ENCODE results near the gene PSME3.

The PSME3 gene

GRCh38 chr17:42852351-42852750 lies 19.2 kb downstream of the PSME3 start:
- no peak overlapping the region for H3K9ac ChIP-seq (ENCODE audit: low read length)
- H4K20me1 ChIP-seq (ENCODE audit: low read depth, low read length) = no peaks in the 10 kb centered on the region
- H3K27ac ChIP-seq (ENCODE audit: low read depth, low read length) = no peak overlapping the region
- H3K79me2 ChIP-seq (ENCODE audit: insufficient read depth, low read length) = no peaks in the 10 kb centered on the region
- H3K9me2 ChIP-seq (replicated peaks; ENCODE audit: insufficient read depth, low read length) = no peaks in the 10 kb centered on the region
- no peak overlapping the region for H2AFZ ChIP-seq (ENCODE audit: low read depth, low read length, severe bottlenecking)
- no peaks in the 10 kb centered on the region for H3F3A ChIP-seq (ENCODE audit: insufficient read depth)
- H3K4me3 ChIP-seq (ENCODE audit: insufficient read depth, low read length, poor library complexity, severe bottlenecking) = no peak overlapping the region
- H3K36me3 ChIP-seq (ENCODE audit: low read length) = no peaks in the 10 kb centered on the region
- no peak overlapping the region for H3K4me2 ChIP-seq (ENCODE audit: low read depth, low read length, poor library complexity, severe bottlenecking)
- H3K9me3 ChIP-seq (ENCODE audit: insufficient read depth, low read length) = no peaks in the 10 kb centered on the region
- TF ChIP-seq CTCF (IDR thresholded peaks at IDR 0.05; ENCODE audit: insufficient read depth, low read length, poor library complexity, severe bottlenecking) = no peak
- TF ChIP-seq EZH2phosphoT487 (conservative IDR thresholded peaks at IDR 0.05; ENCODE audit: low read length) = no peak
- H3K27me3 ChIP-seq (ENCODE audit: low read length) = no peaks in the 10 kb centered on the region

- no peak overlapping the region for H3K4me2 ChIP-seq (ENCODE audit: low read depth, low read length, poor library complexity, severe bottlenecking)
- H3K27me3 ChIP-seq (ENCODE audit: low read length) = no peaks in the 10 kb centered on the region
- H3K9ac ChIP-seq (ENCODE audit: low read length) = no peak overlapping the region
- no peak overlapping the region for H3K4me3 ChIP-seq (ENCODE audit: insufficient read depth, low read length, poor library complexity, severe bottlenecking)
- no peak overlapping the region for H2AFZ ChIP-seq (ENCODE audit: low read depth, low read length, severe bottlenecking)
- H3K9me3 ChIP-seq (ENCODE audit: insufficient read depth, low read length) = no peaks in the 10 kb centered on the region
- H3K36me3 ChIP-seq (ENCODE audit: low read length) = no peaks in the 10 kb centered on the region
- H3K27ac ChIP-seq (ENCODE audit: low read depth, low read length) = no peak overlapping the region
- no peaks in the 10 kb centered on the region for H3F3A ChIP-seq (ENCODE audit: insufficient read depth)
- no peaks in the 10 kb centered on the region for H4K20me1 ChIP-seq (ENCODE audit: low read depth, low read length)
- TF ChIP-seq CTCF (IDR thresholded peaks at IDR 0.05; ENCODE audit: insufficient read depth, low read length, poor library complexity, severe bottlenecking) = no peak
- TF ChIP-seq EZH2phosphoT487 (conservative IDR thresholded peaks at IDR 0.05; ENCODE audit: low read length) = no peak
- no peaks in the 10 kb centered on the region for H3K79me2 ChIP-seq (ENCODE audit: insufficient read depth, low read length)
- no peaks in the 10 kb centered on the region for H3K9me2 ChIP-seq (replicated peaks; ENCODE audit: insufficient read depth, low read length)
Observed at GRCh38 chr17:42853004-42853403, 19.8 kb downstream of the PSME3 start.

GRCh38 chr17:42853597-42853967 lies 20.4 kb downstream of the PSME3 start:
- Histone ChIP-seq H4K20me1 (ENCODE audit: low read depth, low read length) (no peaks in the 10 kb centered on the region), H3K4me2 (ENCODE audit: low read depth, low read length, poor library complexity, severe bottlenecking) (no peak overlapping the region), H3K27ac (ENCODE audit: low read depth, low read length) (no peak overlapping the region), H3K4me3 (ENCODE audit: insufficient read depth, low read length, poor library complexity, severe bottlenecking) (no peak overlapping the region), H3K9me2 (replicated peaks; ENCODE audit: insufficient read depth, low read length) (no peaks in the 10 kb centered on the region), H3F3A (ENCODE audit: insufficient read depth) (no peaks in the 10 kb centered on the region), H3K9ac (ENCODE audit: low read length) (no peak overlapping the region), H3K27me3 (ENCODE audit: low read length) (no peaks in the 10 kb centered on the region), H2AFZ (ENCODE audit: low read depth, low read length, severe bottlenecking) (no peak overlapping the region), H3K36me3 (ENCODE audit: low read length) (no peaks in the 10 kb centered on the region), H3K79me2 (ENCODE audit: insufficient read depth, low read length) (no peaks in the 10 kb centered on the region), H3K9me3 (ENCODE audit: insufficient read depth, low read length) (no peaks in the 10 kb centered on the region)
- no peak for TF ChIP-seq EZH2phosphoT487 (conservative IDR thresholded peaks at IDR 0.05; ENCODE audit: low read length)
- TF ChIP-seq CTCF (IDR thresholded peaks at IDR 0.05; ENCODE audit: insufficient read depth, low read length, poor library complexity, severe bottlenecking) = no peak

Data from SU-DHL-6 (cell line).